HCT116 (cell line): ENCODE results near the gene SFXN3. TPM values are rescaled to one million over a fixed set of nuclear protein-coding genes. Genes with fewer than 3 reads are reported as not detected.
A peak's percentile ranks its signal among the peaks of the same experiment; 100 is the strongest.

Experiments
- ATAC-seq: fragments of 200-7000 bp; cut with Tn5 transposase; 2 replicates; pipeline ENCODE4 v1.9.1; 2020; ENCODE audit warnings: mild to moderate bottlenecking, moderate library complexity
- BruUV-seq: library from RNA; stranded (reverse); fragments of 400-500 nt; replicated peaks from 2 replicates; lab custom pipeline; 2021; lab: Mats Ljungman, UMichigan
- CTCF ChIA-PET: fragments of 300-600 bp; sonication (Branson Sonifier 250); formaldehyde crosslinking; loops from one replicate; lab custom pipeline; 2021; ENCODE audit warnings: antibody characterized with exemption; lab: Charles Lee
- POLR2A ChIA-PET: fragments of 300-600, 350-600 bp; sonication (Branson Sonifier 250); formaldehyde crosslinking; loops from one replicate; lab custom pipeline; 2021; ENCODE audit warnings: antibody characterized with exemption; lab: Charles Lee
- RAD21 ChIA-PET, 2 experiments: fragments of 300-600 bp; sonication (Branson Sonifier 250); formaldehyde crosslinking; loops; one replicate each; lab custom pipeline; 2023; ENCODE audit warnings: low total read pairs in 2 of 2; ENCODE audit not compliant: uncharacterized antibody in 2 of 2, unreplicated experiment in 2 of 2, low non-redundant PET in 1 of 2; lab: Charles Lee
- DNase-seq: peaks from one replicate; pipeline ENCODE4 v3.0.0-alpha.2; 2010; ENCODE audit warnings: low read depth, low spot score
- H2AFZ ChIP-seq: fragments of 200-600 bp; shearing (Covaris generic), sonication (generic); 2 replicates; pipeline ENCODE4 v1.6.1; 2017; ENCODE audit warnings: low read depth, mixed run types, mixed read lengths, antibody characterized with exemption, low read length; ENCODE audit not compliant: poor library complexity, severe bottlenecking
- H3K27ac ChIP-seq: 2 replicates; pipeline ENCODE4 v1.5.1; 2012; ENCODE audit warnings: low read depth, low read length
- H3K27me3 ChIP-seq: fragments of 200-600 bp; sonication (generic); 2 replicates; pipeline ENCODE4 v1.6.1; 2016; ENCODE audit warnings: mixed run types, low read length, mixed read lengths; ENCODE audit not compliant: insufficient read depth
- H3K36me3 ChIP-seq, 2 experiments: fragments of 200-500 bp in 1 of 2; fragments of 200-600 bp in 1 of 2; sonication (Bioruptor generic) in 1 of 2; sonication (generic) in 1 of 2; 2 replicates each; pipeline versions ENCODE4 v1.5.1 to v1.6.1; 2014 to 2016; ENCODE audit warnings: low read length in 2 of 2, inconsistent platforms in 1 of 2, mixed read lengths in 1 of 2, mixed run types in 1 of 2; ENCODE audit not compliant: insufficient read depth in 2 of 2, control insufficient read depth in 1 of 2
- H3K4me1 ChIP-seq, 2 experiments: fragments of 200-600 bp in 1 of 2; sonication (generic) in 1 of 2; 2 replicates each; pipeline versions ENCODE4 v1.5.1 to v1.6.1; 2012 to 2017; ENCODE audit warnings: low read length in 2 of 2, inconsistent platforms in 1 of 2, mild to moderate bottlenecking in 1 of 2, mixed read lengths in 1 of 2, mixed run types in 1 of 2, moderate library complexity in 1 of 2; ENCODE audit not compliant: insufficient read depth in 2 of 2, control insufficient read depth in 1 of 2
- H3K4me2 ChIP-seq: fragments of 200-600 bp; sonication (generic); 2 replicates; pipeline ENCODE4 v1.6.1; 2017; ENCODE audit warnings: mixed run types, low read length, mixed read lengths
- H3K4me3 ChIP-seq, 2 experiments: fragments of 200-600 bp in 1 of 2; sonication (generic) in 1 of 2; replicated peaks in 1 of 2; 2 replicates each; pipeline ENCODE4 v1.5.1; 2011 to 2016; ENCODE audit warnings: low read length in 2 of 2, control low read depth in 1 of 2, low read depth in 1 of 2, mild to moderate bottlenecking in 1 of 2, mixed read lengths in 1 of 2, mixed run types in 1 of 2
- H3K79me2 ChIP-seq: fragments of 200-600 bp; sonication (generic); 2 replicates; pipeline ENCODE4 v1.6.1; 2017; ENCODE audit warnings: mild to moderate bottlenecking, mixed run types, low read length, moderate library complexity, mixed read lengths; ENCODE audit not compliant: insufficient read depth
- H3K9ac ChIP-seq: fragments of 200-600 bp; sonication (generic); 2 replicates; pipeline ENCODE4 v1.6.1; 2016; ENCODE audit warnings: low read length, mixed read lengths
- H3K9me2 ChIP-seq: fragments of 200-600 bp; sonication (generic), shearing (Covaris generic); 2 replicates; pipeline ENCODE4 v1.6.1; 2017; ENCODE audit warnings: mixed run types, mild to moderate bottlenecking, moderate library complexity; ENCODE audit not compliant: insufficient read depth
- H3K9me3 ChIP-seq, 2 experiments: fragments of 200-500 bp in 1 of 2; fragments of 200-600 bp in 1 of 2; sonication (Bioruptor generic) in 1 of 2; sonication (generic) in 1 of 2; 2 replicates each; pipeline ENCODE4 v1.6.1; 2014 to 2017; ENCODE audit warnings: low read length in 2 of 2, mixed read lengths in 2 of 2, inconsistent platforms in 1 of 2, low read depth in 1 of 2, mild to moderate bottlenecking in 1 of 2, mixed run types in 1 of 2, moderate library complexity in 1 of 2; ENCODE audit not compliant: control insufficient read depth in 1 of 2, insufficient read depth in 1 of 2
- H4K20me1 ChIP-seq: fragments of 200-600 bp; sonication (generic), shearing (Covaris generic); 2 replicates; pipeline ENCODE4 v1.6.1; 2017; ENCODE audit warnings: mixed run types, mild to moderate bottlenecking, moderate library complexity; ENCODE audit not compliant: insufficient read depth
- CEBPB ChIP-seq: IDR thresholded peaks from 2 replicates; pipeline ENCODE4 v1.6.1; 2012; ENCODE audit warnings: low read depth
- CTCF ChIP-seq, 3 experiments: fragments of 200-600 bp in 1 of 3; sonication (generic) in 1 of 3; IDR thresholded peaks in 2 of 3; conservative IDR thresholded peaks in 1 of 3; 2 replicates each; pipeline ENCODE4 v1.5.1; 2012 to 2017; ENCODE audit warnings: low read depth in 2 of 3, low read length in 2 of 3, antibody characterized with exemption in 1 of 3, borderline replicate concordance in 1 of 3, control low read depth in 1 of 3, mild to moderate bottlenecking in 1 of 3, mixed read lengths in 1 of 3, mixed run types in 1 of 3, moderate library complexity in 1 of 3; ENCODE audit not compliant: insufficient read depth in 1 of 3
- EGR1 ChIP-seq: IDR thresholded peaks from 2 replicates; pipeline ENCODE4 v1.6.1; 2012; ENCODE audit warnings: low read depth
- ELF1 ChIP-seq: IDR thresholded peaks from 2 replicates; pipeline ENCODE4 v1.6.1; 2012; ENCODE audit warnings: low read depth, borderline replicate concordance
- POLR2AphosphoS5 ChIP-seq: IDR thresholded peaks from 2 replicates; pipeline ENCODE4 v1.6.1; 2011; ENCODE audit warnings: mild to moderate bottlenecking, low read depth, low read length, moderate library complexity
- RAD21 ChIP-seq: IDR thresholded peaks from 2 replicates; pipeline ENCODE4 v1.6.1; 2012; ENCODE audit warnings: low read depth, mild to moderate bottlenecking
- REST ChIP-seq: IDR thresholded peaks from 2 replicates; pipeline ENCODE4 v1.6.1; 2012; ENCODE audit warnings: low read depth
- SP1 ChIP-seq: IDR thresholded peaks from 2 replicates; pipeline ENCODE4 v1.6.1; 2012; ENCODE audit warnings: low read depth
- TCF7L2 ChIP-seq: IDR thresholded peaks from 2 replicates; pipeline ENCODE4 v1.7.0; 2011; ENCODE audit warnings: borderline replicate concordance, inconsistent platforms; ENCODE audit not compliant: insufficient read depth, insufficient read length; ENCODE audit errors: extremely low read depth
- ZFX ChIP-seq: fragments of 450-650 bp; IDR thresholded peaks from 2 replicates; pipeline ENCODE4 v1.6.1; 2017
- intact Hi-C: fragments of 100-400 bp; cut with micrococcal nuclease; formaldehyde crosslinking; loops from 2 replicates; pipeline ENCODE4 v1.10.0; 2022
- total RNA-seq: library from RNA; stranded (reverse); gene quantifications from one replicate; pipeline ENCODE4 v1.2.1, GENCODE V29; 2021; ENCODE audit not compliant: unreplicated experiment

SFXN3 gene
- total RNA-seq, 1 experiment from 2014 or later = 52.5 TPM

- DNase-seq = no peak
- H3K9me3 ChIP-seq = no peaks in the 10 kb centered on the region
- H3K36me3 ChIP-seq = peaks cover 4 to 16% of the 10 kb centered on the region in 2 experiments; a peak in 2 of 4 replicates
- TSS peak; percentile 26 for BruUV-seq
- H3K9me2 ChIP-seq = no peaks in the 10 kb centered on the region
- RAD21 ChIA-PET = interaction anchor here (0.6 to 2.4 kb wide), 5 partner anchors 13 to 59 kb away, joined by 3 to 10 read pairs (median 4); no protein-coding TSS in a partner anchor
- POLR2A ChIA-PET = interaction anchor here (0.6 to 1.4 kb wide), 8 partner anchors 10 to 651 kb away, joined by 3 to 9 read pairs (median 5); partner anchors contain the start of genes MRPL43, PDZD7, SCD and SFXN3
- peak overlapping the region; percentile 94 for H3K9ac ChIP-seq
- intact Hi-C loops = no loop called here
- no peaks in the 10 kb centered on the region for H3K27me3 ChIP-seq
- no peak overlapping the region for H2AFZ ChIP-seq
- peak overlapping the region; percentile 88 to 92 for H3K4me3 ChIP-seq
- ATAC-seq = peak; percentile 39
- peaks cover 21 to 62% of the 10 kb centered on the region in 2 experiments for H3K4me1 ChIP-seq
- H3K4me2 ChIP-seq = peak overlapping the region; percentile 98
- peaks cover 47% of the 10 kb centered on the region for H3K79me2 ChIP-seq
- no peaks in the 10 kb centered on the region for H4K20me1 ChIP-seq
- TF ChIP-seq EGR1 = no peak
- no peak for TF ChIP-seq ZFX
- TF ChIP-seq TCF7L2 = no peak
- H3K27ac ChIP-seq = peak overlapping the region; percentile 87
- CTCF ChIA-PET = interaction anchor here (0.6 to 8.3 kb wide), 16 partner anchors 10 to 841 kb away, joined by 3 to 118 read pairs (median 4); partner anchors contain the start of genes MRPL43, PDZD7, SFXN3 and TWNK
Observed at GRCh38 chr10:100998183-100998990, 32.6 kb upstream of the SFXN3 start.

- peak overlapping the region; percentile 88 to 92 for H3K4me3 ChIP-seq
- H3K27me3 ChIP-seq = no peaks in the 10 kb centered on the region
- peaks cover 48% of the 10 kb centered on the region for H3K79me2 ChIP-seq
- RAD21 ChIA-PET = interaction anchor here in 1 of 2 experiments (0.9 to 2.4 kb wide), 2 partner anchors 15 kb away, joined by 5 to 10 read pairs; no protein-coding TSS in a partner anchor
- no peaks in the 10 kb centered on the region for H3K9me3 ChIP-seq
- no TSS peak for BruUV-seq
- H3K4me1 ChIP-seq = peaks cover 21 to 55% of the 10 kb centered on the region in 2 experiments
- H3K9ac ChIP-seq = peak overlapping the region; percentile 94
- peak overlapping the region; percentile 98 for H3K4me2 ChIP-seq
- no peaks in the 10 kb centered on the region for H3K9me2 ChIP-seq
- peak overlapping the region; percentile 87 for H3K27ac ChIP-seq
- no peak for DNase-seq
- H3K36me3 ChIP-seq = peaks cover 7 to 16% of the 10 kb centered on the region in 2 experiments; a peak in 2 of 4 replicates
- CTCF ChIA-PET = interaction anchor here (0.6 to 8.3 kb wide), 9 partner anchors 10 to 119 kb away, joined by 3 to 118 read pairs (median 12); partner anchors contain the start of genes PDZD7 and SFXN3
- peak; percentile 51 for ATAC-seq
- H4K20me1 ChIP-seq = no peaks in the 10 kb centered on the region
- POLR2A ChIA-PET = interaction anchor here (0.9 to 1.0 kb wide), 3 partner anchors 11 to 32 kb away, joined by 5 to 6 read pairs (median 5); partner anchors contain the start of genes PDZD7 and SFXN3
- H2AFZ ChIP-seq = no peak overlapping the region
- intact Hi-C loops = no loop called here
- TF ChIP-seq REST = no peak
- peak; percentile 87 for TF ChIP-seq POLR2AphosphoS5
- TF ChIP-seq CEBPB = no peak
- peak in 2 of 3 experiments; percentile 93 to 96; a peak in 4 of 6 replicates for TF ChIP-seq CTCF (IDR thresholded peaks at IDR 0.05 in 2 of 3, conservative IDR thresholded peaks at IDR 0.05 in 1 of 3; ENCODE audit: borderline replicate concordance in 1 of 3, insufficient read depth in 1 of 3, low read depth in 2 of 3, low read length in 2 of 3)
- TF ChIP-seq ELF1 = no peak
- no peak for TF ChIP-seq RAD21
- TF ChIP-seq SP1 = no peak
Observed at GRCh38 chr10:100998991-100999741, 31.9 kb upstream of the SFXN3 start.
